ENCODE measurements around the gene ARHGAP26.

GRCh38 chr5:142862594-142862993, 92.4 kb downstream of the ARHGAP26 start:
- TF ChIP-seq CTCF (IDR thresholded peaks at IDR 0.05; ENCODE audit: low read depth, low read length, poor library complexity, severe bottlenecking) (no peak), EZH2phosphoT487 (IDR thresholded peaks at IDR 0.05; ENCODE audit: borderline replicate concordance, low read length) (no peak)

All from DOHH2 (cell line).